GM03348 (cell line): ENCODE data around the gene ZBTB44.
"Not testable (repeated sequence)": the region's sequence is repeated elsewhere in the genome, so short reads cannot be mapped to it uniquely, and the experiment has no call there.

Source experiments
- DNase-seq: peaks from one replicate; pipeline ENCODE4 v3.0.0; 2012; ENCODE audit warnings: low spot score

The ZBTB44 gene

GRCh38 chr11:130314750-130315285 lies at the start of gene ZBTB44:
Gene ZBTB44 (minus strand): TSS chr11:130314917. CDS start chr11:130261873, 53,044 bp downstream.
- DNase-seq, result peak; percentile 98

DNA sequence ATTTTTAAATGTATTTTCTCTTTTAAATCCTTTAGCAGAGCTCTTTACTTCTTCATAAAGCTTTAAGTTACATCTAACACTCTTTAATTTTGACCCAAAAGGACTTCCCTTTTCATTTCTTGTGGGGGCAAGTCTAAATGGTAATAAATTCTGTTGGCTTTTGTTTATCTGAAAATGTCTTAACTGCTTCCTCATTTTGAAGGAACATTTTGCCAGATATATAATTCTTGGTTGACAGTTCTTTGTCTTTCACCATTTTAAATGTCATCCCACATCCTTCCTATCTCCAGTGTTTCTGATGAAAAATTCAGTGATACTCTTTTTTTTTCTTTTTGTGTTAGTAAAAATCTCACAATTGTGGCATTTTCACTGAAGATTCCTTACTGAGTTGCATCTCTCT lies 44.7 kb upstream of the ZBTB44 start:
- no peak for DNase-seq

DNA sequence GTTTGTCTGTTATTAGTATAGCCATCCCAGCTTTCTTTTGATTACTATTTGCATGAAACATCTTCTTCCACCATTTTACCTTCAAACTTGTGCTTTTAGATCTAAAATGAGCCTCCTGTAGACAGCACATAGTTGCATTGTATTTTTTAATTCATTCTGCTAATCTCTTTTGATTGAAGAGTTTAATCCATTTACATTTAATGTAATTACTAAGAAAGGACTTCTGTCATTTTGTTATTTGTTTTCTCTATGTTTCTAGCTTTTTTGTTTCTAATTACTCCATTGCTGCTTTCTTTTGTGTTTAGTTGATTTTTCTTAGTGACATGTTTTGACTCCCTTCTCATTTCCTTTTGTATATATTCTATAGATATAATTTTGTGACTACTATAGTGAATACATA lies 43.7 kb upstream of the ZBTB44 start:
- DNase-seq, result no peak

DNA sequence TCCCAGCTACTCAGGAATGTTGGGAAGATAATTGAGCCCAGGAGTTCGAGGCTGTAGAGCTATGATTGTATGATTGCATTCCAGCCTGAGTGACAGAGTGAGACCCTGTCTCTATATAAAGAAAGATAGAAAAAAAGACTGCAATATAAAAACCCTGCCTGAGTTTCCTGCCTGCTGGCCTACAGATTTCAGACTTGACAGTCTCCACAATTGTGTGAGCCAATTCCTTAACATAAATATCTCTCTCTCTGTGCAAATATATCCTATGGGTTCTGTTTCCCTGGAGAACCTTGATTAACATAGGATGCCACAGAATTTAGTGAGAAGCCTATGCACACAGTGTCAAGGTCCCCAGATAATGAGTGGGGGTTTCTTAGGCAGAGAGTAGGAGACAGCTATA lies 32.5 kb upstream of the ZBTB44 start:
- no peak for DNase-seq

GRCh38 chr11:130344841-130345240 lies 30.1 kb upstream of the ZBTB44 start:
- no peak for DNase-seq

DNA sequence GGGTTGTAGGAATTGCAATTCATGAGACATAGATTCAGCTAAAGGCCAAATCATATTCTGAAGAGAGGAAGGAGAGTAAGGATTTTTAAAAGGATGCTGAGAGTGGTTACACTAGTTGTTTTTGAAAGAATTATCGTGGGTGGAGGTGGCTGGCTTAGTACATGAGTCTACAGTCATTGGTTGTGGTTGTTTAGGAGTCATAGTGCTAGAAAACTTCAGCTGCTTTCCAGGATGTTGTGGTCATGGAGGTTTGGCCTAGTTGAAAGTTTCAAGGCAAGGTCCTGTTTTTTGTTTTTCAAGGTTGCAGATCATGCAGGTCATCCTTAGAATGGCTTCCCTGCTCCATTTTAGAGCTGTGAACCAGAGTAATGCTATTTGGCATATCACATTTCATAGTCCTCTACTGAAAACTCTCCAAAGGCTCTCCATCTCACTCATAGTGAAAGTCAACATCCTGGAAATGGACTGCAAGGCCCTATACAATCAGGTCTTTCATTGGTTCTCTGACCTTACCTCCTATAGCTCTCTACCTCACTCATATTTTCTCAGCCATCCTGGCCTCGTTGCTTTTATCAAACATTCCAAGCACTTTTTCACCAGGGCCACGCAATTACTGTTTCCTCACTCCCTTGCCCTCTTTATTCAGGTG lies 26.1 kb upstream of the ZBTB44 start:
- DNase-seq, result no peak

GRCh38 chr11:130338667-130339066 lies 23.9 kb upstream of the ZBTB44 start:
- no peak for DNase-seq

DNA sequence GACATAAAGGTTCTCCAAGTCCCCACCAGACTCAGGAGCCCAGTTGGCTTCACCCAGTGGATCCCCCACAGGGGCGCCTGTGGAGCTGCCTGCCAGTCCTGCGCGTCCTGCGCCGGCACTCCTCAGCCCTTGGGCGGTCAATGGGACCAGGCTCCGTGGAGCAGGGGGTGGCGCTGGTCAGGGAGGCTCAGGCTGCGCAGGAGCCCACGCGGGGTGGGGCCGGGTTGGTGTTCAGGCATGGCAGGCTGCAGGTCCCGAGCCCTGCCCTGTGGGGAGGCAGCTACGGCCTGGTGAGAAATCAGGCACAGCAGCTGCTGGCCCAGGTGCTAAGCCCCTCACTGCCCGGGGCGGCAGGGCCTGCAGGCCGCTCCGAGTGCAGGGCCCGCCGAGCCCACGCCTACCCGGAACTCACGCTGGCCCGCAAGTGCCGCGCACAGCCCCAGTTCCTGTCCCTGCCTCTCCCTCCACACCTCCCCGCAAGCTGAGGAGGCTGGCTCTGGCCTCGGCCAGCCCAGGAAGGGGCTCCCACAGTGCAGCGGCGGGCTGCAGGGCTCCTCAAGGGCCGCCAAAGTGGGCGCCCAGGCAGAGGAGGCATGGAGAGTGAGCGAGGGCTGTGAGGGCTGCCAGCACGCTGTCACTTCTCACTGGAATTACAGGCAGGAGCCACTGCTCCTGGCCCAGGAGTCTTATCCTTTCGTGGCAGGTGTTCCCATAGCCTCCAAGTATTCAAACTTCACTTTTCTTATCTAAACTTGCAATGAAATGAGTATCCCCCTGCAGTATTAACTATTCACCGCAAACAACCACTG lies 22.8 kb upstream of the ZBTB44 start:
- DNase-seq, result no peak

DNA sequence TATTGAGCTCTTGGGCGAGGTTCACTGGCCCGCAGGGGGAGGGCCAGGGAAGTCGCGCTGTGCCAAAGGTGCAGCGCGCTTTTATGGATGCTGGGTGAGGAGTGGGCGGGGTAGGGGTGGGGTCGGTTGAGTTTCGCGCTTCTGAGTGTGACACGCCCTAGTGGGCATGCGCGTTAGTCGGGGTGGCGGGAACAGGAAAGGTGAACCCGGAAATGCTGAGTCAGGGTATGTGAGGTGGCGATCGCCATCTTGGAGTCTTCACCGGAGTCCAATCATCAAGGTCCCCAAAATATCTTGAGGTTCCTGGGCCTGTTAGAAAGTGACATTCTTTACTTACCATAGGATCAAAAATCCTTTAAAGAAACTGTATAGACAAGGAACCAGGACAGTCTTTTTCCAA lies 16.7 kb upstream of the ZBTB44 start:
- DNase-seq, result not testable (repeated sequence)

DNA sequence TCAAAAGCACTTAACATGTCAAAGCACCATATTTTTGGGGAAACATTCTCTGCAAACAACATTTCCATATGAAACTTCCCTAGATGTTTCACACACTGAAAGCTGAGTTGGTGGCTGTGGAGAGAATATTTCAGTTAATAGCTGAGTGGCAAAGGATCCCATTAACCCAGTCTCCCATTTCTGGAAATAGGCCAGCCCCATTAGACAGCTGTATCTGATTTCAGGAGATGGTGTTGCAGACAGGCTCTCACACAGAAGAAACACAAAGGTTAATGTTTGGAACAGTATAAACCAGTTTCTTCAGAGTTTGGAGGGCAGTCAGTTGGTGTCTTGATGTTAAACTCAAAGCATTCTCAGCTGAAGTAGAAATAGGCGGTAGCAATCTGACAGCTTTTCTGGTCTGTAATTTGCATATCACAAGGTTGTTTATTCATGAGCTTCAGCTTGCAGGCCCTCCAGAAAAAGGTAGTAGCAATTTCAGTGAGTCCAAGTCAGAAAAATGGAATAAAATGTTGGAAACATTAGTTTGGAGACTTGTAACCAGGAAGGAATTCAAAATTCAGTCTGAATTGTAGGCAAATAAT lies 15.5 kb upstream of the ZBTB44 start:
- DNase-seq, result no peak

GRCh38 chr11:130328420-130328819 lies 13.7 kb upstream of the ZBTB44 start:
- no peak for DNase-seq

DNA sequence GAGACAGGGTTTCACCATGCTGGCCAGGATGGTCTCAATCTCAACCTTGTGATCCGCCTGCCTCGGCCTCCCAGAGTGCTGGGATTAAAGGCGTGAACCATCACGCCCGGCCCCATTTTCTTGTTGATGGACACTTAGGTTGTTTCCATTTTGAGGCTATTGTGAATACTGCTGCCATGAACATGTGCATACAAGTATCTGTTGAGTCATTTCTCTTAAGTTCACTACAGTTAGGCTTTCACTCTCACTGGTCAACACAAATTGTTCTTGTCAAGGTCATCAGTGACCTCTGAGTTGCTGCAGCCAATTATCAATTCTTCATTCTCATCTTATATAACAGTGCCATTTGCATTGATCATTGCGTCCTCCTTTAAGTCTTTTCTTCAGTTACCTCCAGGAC lies 13.0 kb upstream of the ZBTB44 start:
- DNase-seq, result no peak

DNA sequence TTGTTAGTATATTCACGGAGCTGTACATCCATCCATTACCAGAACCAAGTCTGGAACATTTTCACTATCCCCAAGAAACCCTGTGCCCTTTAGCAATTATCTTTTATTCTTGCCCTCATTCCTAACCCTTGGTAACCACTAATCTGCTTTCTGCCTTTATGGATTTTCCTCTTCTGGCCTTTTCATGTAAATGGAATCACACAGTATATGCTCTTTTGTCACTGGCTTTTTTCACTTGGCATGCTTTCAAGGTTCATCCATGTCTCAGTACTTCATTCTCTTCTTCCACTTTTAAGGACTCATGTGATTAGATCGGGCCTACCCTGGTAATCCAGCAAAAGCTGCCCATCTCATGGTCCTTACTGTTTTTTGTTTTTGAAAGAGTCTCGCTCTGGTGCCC lies 11.0 kb upstream of the ZBTB44 start:
- DNase-seq, result no peak

- DNase-seq, result peak; percentile 61
Measured at GRCh38 chr11:130323452-130324450, 9.0 kb upstream of the ZBTB44 start.

GRCh38 chr11:130322126-130322525 lies 7.4 kb upstream of the ZBTB44 start:
- no peak for DNase-seq

DNA sequence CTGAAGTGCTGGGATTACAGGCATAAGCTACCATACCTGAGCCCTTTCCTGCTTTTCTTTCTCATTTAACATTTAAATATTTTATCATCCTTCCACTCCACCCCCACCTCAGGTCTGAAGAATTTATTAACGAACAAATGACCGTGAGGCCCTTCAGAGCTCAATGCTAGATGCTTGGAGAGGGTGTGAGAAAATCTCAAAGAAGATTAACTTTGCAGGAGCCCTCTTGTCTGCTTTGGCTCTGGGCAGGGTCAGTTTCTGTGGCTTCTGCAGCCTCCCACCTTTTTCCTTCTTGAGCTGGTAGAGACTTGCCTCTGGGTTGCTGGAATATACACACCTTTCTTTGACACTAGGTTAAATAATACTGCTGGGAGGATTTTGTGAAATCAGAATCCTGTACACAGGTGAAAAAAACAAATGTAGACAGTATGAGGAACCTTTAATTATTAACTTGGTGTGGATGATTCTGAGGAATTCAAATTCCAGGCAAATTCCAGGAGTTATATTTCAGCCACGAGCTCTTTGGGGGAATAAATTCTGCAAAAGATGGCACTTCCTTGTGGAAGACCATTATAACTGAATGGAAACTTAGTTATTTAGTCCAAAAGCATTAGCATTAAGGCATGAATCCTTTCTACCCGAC lies 3.4 kb upstream of the ZBTB44 start:
- DNase-seq, result no peak

- no peak for DNase-seq
Measured at GRCh38 chr11:130315354-130315970, 745 bp upstream of the ZBTB44 start.

GRCh38 chr11:130314184-130314749 lies 450 bp downstream of the ZBTB44 start:
- peak; percentile 88 for DNase-seq

DNA sequence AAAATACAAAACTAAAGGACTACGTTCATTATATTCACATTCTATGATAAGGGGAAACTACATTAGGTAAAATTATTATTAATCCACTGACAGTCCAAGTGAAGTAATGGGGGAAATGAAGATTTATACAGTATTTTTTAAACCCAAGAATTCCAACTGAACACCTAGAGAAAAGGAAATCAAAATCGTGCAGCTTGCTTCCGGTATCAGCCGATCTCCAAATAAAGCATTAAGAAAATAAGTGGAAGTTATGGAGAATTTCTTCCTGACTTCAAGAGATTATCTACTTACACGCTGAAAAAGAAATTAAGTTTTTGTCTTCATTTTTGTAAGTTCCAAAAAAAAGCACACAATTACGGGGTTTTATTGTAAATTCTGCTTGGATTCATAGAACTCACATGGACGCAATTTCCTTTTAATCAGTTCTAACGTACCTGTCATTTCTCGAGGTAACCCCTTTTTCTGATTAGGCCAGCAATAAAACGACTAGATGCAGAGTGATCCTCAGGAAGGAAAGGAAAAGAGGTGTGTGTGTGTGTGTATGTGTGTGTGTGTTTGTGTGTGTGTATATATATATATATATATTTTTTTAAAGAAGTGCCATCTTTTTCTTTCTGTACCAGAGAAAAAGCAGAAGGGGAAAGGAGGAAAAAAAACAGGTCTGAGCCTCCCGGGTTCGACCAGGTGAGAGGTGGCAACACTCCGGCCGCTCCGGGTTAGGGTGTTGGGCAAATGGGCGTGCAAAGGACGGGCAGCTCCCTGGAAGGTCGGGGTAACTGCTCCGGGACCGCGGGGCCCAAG lies 1.1 kb downstream of the ZBTB44 start:
- DNase-seq, result no peak

DNA sequence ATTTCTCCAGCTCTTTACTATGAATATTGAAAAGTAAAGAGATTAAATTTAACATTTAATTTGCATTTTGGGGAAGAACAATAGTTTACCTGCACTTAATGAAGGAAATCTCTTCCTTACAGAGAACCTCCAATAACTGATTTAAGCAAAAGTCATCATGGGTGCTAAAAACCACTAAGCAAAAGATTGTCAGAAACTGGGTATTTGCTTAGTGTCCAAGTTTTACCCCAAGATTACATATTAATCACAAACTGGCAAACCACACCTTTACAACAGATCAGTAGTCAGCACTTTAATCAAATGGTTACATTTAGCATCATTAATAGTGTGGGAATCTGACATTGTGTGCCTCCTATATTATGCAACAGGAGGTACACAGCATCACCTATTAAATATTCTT lies 2.7 kb downstream of the ZBTB44 start:
- no peak for DNase-seq
